ENCODE results near the gene IFNB1.

GRCh38 chr9:21121079-21121478, 43.3 kb upstream of the IFNB1 start:
- no peak for TF ChIP-seq CTCF (IDR thresholded peaks at IDR 0.05)
- TF ChIP-seq EZH2 (IDR thresholded peaks at IDR 0.05), result no peak

Data from neural progenitor cell (in vitro differentiated cells).